ENCODE results near the gene HLF.

DNA sequence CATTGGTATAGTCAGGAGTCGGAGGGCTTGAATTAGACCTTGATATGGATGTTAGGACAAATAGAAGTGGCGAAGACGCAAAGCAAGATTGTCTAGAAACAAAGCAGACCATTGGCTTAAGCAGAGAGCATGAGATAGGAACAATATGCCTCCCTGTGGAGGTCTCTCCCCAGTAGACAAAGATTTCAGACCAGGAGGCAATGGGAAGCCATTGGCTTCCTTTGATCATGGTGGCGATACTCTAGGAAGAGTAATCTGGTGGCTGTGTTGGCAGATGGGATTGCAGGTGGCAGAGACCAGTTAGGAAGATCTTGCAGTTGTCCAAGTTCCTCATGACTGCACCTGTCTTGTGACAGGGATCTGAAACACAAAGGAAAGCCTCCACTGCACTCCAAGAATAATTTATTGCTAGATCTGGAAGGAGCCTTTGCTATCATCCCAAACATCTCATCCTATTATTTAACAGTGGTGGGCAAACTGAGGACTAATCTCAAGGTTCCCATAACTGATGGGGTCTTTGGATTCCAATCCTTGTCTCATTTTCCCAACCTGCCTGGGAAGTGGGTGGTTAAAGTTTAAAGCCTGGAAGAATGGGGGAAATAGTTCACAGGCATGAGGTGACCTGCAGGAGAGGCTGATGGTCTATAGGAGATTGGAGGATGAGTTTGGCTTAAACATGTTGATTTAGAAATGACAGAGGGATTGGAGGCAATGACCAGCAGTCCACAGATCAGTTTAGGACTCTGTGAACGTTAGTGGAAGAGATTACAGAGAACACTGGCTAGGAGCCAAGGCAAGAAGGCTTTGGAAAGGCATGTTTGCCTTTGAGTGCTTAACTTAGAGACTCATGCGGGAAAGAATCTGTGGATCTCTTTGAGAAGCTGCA, 37.0 kb downstream of the HLF start:
- TF ChIP-seq EZH2phosphoT487 (IDR thresholded peaks at IDR 0.05; ENCODE audit: insufficient read depth, low read depth) (no peak), EZH2 (IDR thresholded peaks at IDR 0.05; ENCODE audit: insufficient read depth, poor library complexity, severe bottlenecking) (no peak)

All from GM23248 (cell line).